K562 (cell line): ENCODE data around the gene METAP1D. TPM values are rescaled to one million over a fixed set of nuclear protein-coding genes. Genes with fewer than 3 reads are reported as not detected.

ENCODE experiments used
- PHF8 ChIP-seq: fragments of 200-600 bp; sonication (generic); IDR thresholded peaks from 2 replicates; pipeline ENCODE4 v1.6.1; 2012; ENCODE audit warnings: mixed run types, mild to moderate bottlenecking, inconsistent platforms, low read length, moderate library complexity, borderline replicate concordance
- TRIM28 ChIP-seq: fragments of 450-650 bp; IDR thresholded peaks from 2 replicates; pipeline ENCODE4 v1.6.1; 2017
- polyA plus RNA-seq, 8 experiments: library from polyadenylated mRNA; depleted of rRNA in 4 of 8; stranded (reverse) in 5 of 8; unstranded in 3 of 8; fragments of >200 nt; fragmentation: Nextera tagmentation in 2 of 8; fragmentation: Illumina TruSeq in 1 of 8; extraction: Ambion mirVana in 2 of 8; extraction: Trizol in 1 of 8; gene quantifications; 2 replicates each; pipeline versions ENCODE4 v1.2.1 to v1.2.3, GENCODE V29; 2011 to 2014; ENCODE audit warnings: inconsistent platforms in 1 of 8, missing spikeins in 1 of 8
- total RNA-seq, 7 experiments: library from RNA; depleted of rRNA in 6 of 7; stranded (reverse); fragments of >200 nt in 6 of 7; fragmentation: Illumina TruSeq in 2 of 7; extraction: Trizol in 2 of 7; gene quantifications; 2 replicates each; pipeline versions ENCODE4 v1.2.1 to v1.2.3, GENCODE V29; 2011 to 2021; ENCODE audit warnings: low replicate concordance in 1 of 7
- TF ChIP-seq, protein P1 (sequence below): fragments of 450-650 bp; IDR thresholded peaks from 2 replicates; pipeline ENCODE4 v1.6.1; 2016; ENCODE audit warnings: mild to moderate bottlenecking, moderate library complexity
- TF ChIP-seq, protein P2 (sequence below): fragments of 250-450 bp; sonication (Bioruptor Pico); IDR thresholded peaks from 2 replicates; pipeline ENCODE4 v1.5.0; 2020; ENCODE audit warnings: mild to moderate bottlenecking, borderline replicate concordance
- TF ChIP-seq, protein P3 (sequence below): sonication (generic); formaldehyde crosslinking; IDR thresholded peaks from 2 replicates; pipeline ENCODE4 v1.8.1; 2023; ENCODE audit warnings: mild to moderate bottlenecking, missing genetic modification reagents

METAP1D gene
- total and polyA plus RNA-seq, 9 of the 15 experiments (the other 6 are each of a cell fraction or from before 2014, with no cell fraction given), result 8.0 to 23.4 (median 15.7) TPM

DNA sequence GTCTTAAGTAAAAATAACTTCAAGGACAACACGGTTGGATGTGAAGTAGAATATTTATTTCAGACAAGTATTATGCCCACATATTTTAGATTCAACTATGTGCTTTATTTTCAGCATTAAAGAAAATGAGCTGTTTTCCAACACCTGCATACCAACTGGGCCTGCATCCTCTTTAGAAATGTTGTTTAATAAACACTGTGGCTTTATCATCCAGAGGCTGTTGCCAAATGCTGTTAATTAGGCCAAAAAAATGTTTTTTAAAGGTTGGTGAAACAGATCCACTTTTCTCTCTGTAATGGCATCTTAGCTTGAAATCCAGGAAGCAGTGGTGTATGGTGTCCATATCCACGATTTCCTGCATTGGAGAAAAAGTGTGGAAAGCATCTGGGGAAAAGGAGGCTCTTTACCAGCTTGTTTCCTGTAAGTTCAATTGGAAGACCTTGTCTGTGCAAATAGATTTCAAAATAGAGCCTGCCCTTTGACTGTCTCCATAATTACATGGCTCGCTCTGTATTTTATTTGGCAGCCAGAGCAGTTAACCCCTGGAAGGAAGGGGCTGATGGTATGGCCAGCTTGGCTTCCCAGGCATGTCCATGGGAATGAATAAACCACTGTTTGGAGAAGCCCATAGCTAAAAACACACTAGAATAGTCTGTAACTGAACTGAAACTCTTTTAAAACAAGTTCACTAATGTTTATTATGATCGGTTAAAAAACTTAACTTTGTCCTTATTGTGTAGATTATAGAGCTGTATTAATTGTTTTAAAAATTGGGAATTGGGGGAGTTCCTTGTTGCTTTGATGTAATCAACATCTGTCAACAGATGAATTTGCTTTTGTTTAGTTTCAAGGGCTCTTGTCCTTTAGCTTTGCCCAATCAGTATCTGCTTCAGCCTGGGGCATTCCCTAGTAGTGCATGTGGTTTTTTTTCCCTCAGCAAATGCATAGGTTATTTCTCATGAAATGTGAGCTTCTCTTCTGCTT, 52.5 kb downstream of the METAP1D start (continued):
- TF ChIP-seq, protein P1, sequence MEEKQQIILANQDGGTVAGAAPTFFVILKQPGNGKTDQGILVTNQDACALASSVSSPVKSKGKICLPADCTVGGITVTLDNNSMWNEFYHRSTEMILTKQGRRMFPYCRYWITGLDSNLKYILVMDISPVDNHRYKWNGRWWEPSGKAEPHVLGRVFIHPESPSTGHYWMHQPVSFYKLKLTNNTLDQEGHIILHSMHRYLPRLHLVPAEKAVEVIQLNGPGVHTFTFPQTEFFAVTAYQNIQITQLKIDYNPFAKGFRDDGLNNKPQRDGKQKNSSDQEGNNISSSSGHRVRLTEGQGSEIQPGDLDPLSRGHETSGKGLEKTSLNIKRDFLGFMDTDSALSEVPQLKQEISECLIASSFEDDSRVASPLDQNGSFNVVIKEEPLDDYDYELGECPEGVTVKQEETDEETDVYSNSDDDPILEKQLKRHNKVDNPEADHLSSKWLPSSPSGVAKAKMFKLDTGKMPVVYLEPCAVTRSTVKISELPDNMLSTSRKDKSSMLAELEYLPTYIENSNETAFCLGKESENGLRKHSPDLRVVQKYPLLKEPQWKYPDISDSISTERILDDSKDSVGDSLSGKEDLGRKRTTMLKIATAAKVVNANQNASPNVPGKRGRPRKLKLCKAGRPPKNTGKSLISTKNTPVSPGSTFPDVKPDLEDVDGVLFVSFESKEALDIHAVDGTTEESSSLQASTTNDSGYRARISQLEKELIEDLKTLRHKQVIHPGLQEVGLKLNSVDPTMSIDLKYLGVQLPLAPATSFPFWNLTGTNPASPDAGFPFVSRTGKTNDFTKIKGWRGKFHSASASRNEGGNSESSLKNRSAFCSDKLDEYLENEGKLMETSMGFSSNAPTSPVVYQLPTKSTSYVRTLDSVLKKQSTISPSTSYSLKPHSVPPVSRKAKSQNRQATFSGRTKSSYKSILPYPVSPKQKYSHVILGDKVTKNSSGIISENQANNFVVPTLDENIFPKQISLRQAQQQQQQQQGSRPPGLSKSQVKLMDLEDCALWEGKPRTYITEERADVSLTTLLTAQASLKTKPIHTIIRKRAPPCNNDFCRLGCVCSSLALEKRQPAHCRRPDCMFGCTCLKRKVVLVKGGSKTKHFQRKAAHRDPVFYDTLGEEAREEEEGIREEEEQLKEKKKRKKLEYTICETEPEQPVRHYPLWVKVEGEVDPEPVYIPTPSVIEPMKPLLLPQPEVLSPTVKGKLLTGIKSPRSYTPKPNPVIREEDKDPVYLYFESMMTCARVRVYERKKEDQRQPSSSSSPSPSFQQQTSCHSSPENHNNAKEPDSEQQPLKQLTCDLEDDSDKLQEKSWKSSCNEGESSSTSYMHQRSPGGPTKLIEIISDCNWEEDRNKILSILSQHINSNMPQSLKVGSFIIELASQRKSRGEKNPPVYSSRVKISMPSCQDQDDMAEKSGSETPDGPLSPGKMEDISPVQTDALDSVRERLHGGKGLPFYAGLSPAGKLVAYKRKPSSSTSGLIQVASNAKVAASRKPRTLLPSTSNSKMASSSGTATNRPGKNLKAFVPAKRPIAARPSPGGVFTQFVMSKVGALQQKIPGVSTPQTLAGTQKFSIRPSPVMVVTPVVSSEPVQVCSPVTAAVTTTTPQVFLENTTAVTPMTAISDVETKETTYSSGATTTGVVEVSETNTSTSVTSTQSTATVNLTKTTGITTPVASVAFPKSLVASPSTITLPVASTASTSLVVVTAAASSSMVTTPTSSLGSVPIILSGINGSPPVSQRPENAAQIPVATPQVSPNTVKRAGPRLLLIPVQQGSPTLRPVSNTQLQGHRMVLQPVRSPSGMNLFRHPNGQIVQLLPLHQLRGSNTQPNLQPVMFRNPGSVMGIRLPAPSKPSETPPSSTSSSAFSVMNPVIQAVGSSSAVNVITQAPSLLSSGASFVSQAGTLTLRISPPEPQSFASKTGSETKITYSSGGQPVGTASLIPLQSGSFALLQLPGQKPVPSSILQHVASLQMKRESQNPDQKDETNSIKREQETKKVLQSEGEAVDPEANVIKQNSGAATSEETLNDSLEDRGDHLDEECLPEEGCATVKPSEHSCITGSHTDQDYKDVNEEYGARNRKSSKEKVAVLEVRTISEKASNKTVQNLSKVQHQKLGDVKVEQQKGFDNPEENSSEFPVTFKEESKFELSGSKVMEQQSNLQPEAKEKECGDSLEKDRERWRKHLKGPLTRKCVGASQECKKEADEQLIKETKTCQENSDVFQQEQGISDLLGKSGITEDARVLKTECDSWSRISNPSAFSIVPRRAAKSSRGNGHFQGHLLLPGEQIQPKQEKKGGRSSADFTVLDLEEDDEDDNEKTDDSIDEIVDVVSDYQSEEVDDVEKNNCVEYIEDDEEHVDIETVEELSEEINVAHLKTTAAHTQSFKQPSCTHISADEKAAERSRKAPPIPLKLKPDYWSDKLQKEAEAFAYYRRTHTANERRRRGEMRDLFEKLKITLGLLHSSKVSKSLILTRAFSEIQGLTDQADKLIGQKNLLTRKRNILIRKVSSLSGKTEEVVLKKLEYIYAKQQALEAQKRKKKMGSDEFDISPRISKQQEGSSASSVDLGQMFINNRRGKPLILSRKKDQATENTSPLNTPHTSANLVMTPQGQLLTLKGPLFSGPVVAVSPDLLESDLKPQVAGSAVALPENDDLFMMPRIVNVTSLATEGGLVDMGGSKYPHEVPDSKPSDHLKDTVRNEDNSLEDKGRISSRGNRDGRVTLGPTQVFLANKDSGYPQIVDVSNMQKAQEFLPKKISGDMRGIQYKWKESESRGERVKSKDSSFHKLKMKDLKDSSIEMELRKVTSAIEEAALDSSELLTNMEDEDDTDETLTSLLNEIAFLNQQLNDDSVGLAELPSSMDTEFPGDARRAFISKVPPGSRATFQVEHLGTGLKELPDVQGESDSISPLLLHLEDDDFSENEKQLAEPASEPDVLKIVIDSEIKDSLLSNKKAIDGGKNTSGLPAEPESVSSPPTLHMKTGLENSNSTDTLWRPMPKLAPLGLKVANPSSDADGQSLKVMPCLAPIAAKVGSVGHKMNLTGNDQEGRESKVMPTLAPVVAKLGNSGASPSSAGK, result no peak
- TF ChIP-seq, protein P2, sequence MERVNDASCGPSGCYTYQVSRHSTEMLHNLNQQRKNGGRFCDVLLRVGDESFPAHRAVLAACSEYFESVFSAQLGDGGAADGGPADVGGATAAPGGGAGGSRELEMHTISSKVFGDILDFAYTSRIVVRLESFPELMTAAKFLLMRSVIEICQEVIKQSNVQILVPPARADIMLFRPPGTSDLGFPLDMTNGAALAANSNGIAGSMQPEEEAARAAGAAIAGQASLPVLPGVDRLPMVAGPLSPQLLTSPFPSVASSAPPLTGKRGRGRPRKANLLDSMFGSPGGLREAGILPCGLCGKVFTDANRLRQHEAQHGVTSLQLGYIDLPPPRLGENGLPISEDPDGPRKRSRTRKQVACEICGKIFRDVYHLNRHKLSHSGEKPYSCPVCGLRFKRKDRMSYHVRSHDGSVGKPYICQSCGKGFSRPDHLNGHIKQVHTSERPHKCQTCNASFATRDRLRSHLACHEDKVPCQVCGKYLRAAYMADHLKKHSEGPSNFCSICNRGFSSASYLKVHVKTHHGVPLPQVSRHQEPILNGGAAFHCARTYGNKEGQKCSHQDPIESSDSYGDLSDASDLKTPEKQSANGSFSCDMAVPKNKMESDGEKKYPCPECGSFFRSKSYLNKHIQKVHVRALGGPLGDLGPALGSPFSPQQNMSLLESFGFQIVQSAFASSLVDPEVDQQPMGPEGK (CRISPR knock-in tag), result no peak
- TF ChIP-seq, protein P3, sequence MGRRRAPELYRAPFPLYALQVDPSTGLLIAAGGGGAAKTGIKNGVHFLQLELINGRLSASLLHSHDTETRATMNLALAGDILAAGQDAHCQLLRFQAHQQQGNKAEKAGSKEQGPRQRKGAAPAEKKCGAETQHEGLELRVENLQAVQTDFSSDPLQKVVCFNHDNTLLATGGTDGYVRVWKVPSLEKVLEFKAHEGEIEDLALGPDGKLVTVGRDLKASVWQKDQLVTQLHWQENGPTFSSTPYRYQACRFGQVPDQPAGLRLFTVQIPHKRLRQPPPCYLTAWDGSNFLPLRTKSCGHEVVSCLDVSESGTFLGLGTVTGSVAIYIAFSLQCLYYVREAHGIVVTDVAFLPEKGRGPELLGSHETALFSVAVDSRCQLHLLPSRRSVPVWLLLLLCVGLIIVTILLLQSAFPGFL (CRISPR knock-in tag), result 0 out of 2 replicates have a peak, but pooled peaks have one; percentile 49
- TF ChIP-seq PHF8 (no peak), TRIM28 (no peak)
